Heart right ventricle (tissue), 16 donors: ENCODE data around the gene MMUT. TPM values are rescaled to one million over a fixed set of nuclear protein-coding genes. Genes with fewer than 3 reads are reported as not detected.
"Not testable (repeated sequence)": the region's sequence is repeated elsewhere in the genome, so short reads cannot be mapped to it uniquely, and the experiment has no call there.

Source experiments
- ATAC-seq, 8 donors: fragments of 200-7000 bp; cut with Tn5 transposase; one replicate each; pipeline ENCODE4 v1.9.1; 2020; ENCODE audit warnings: mild to moderate bottlenecking in 8 of 8, moderate library complexity in 8 of 8, moderate number of reproducible peaks in 1 of 8
- DNase-seq, 2 donors: peaks; one replicate each; pipeline ENCODE4 v3.0.0-alpha.2; 2020
- H3K27ac ChIP-seq, 10 donors: fragments of 200-600 bp; sonication (generic) in 2 of 10; one replicate each; pipeline versions ENCODE4 v1.5.0 to v1.8.0; 2020 to 2022; ENCODE audit warnings: mild to moderate bottlenecking in 3 of 10
- H3K27me3 ChIP-seq, 7 donors: fragments of 200-600 bp; one replicate each; pipeline ENCODE4 v1.8.0; 2021 to 2022; ENCODE audit warnings: mild to moderate bottlenecking in 2 of 7
- H3K36me3 ChIP-seq, 9 donors: fragments of 200-600 bp; sonication (generic) in 1 of 9; one replicate each; pipeline versions ENCODE4 v1.5.0 to v1.8.0; 2020 to 2022; ENCODE audit warnings: mild to moderate bottlenecking in 2 of 9
- H3K4me1 ChIP-seq, 9 donors: fragments of 200-600 bp; sonication (generic) in 1 of 9; one replicate each; pipeline versions ENCODE4 v1.5.0 to v1.8.0; 2020 to 2022; ENCODE audit warnings: mild to moderate bottlenecking in 4 of 9
- H3K4me3 ChIP-seq, 10 donors: fragments of 200-600 bp; sonication (generic) in 2 of 10; one replicate each; pipeline versions ENCODE4 v1.5.0 to v1.8.0; 2020 to 2022; ENCODE audit warnings: mild to moderate bottlenecking in 7 of 10, moderate library complexity in 2 of 10
- H3K9me3 ChIP-seq, 11 donors: fragments of 200-600 bp in 10 of 11; sonication (generic) in 2 of 11; one replicate each; pipeline versions ENCODE4 v1.5.0 to v1.8.0; 2013 to 2022; ENCODE audit warnings: mild to moderate bottlenecking in 2 of 11, control low read depth in 1 of 11, moderate library complexity in 1 of 11
- CTCF ChIP-seq, 9 donors: fragments of 200-600 bp; sonication (generic) in 2 of 9; IDR thresholded peaks; one replicate each; pipeline versions ENCODE4 v1.5.0 to v1.8.0; 2021 to 2022; ENCODE audit warnings: antibody characterized with exemption in 9 of 9, mild to moderate bottlenecking in 5 of 9, moderate library complexity in 1 of 9
- WGBS, 2 donors: extraction: QIAGEN DNeasy Blood & Tissue Kit; methylation state at CpG; one replicate each; pipeline ENCODE4 v1.1.7; 2013; ENCODE audit warnings: inconsistent platforms in 1 of 2; 5-methylcytosine and 5-hydroxymethylcytosine counted together
- intact Hi-C, 10 donors: fragments of 100-400 bp; cut with DNase I; formaldehyde crosslinking; loops; one replicate each; pipeline versions ENCODE4 v1.11.1 to v1.14.2; 2022
- polyA plus RNA-seq, 2 donors: library from polyadenylated mRNA; stranded (reverse); fragments of 200-250 nt; gene quantifications; one replicate each; pipeline ENCODE4 v1.2.3, GENCODE V29; 2013
- total RNA-seq, 10 donors: library from RNA; stranded (reverse); fragmentation: NEBNext Ultra II Directional in 3 of 10; extraction: Animal tissue kit (Norgen Biotek cat#: 25700) in 3 of 10; gene quantifications; one replicate each; pipeline versions ENCODE4 v1.2.1 to v1.2.4, GENCODE V29; 2021 to 2023
- donor health status: Arrhythmogenic right ventricular cardiomyopathy.
- donor health status: ischemic (EF 13 %, LVEDD 7.1; RV severe dilation, severe dysfunction).
- donor health status: healthy with polysubstance abuse.
- donor health status: DM: no; HTN: yes; CAD: no.
- donor health status: DM: no; HTN: no; CAD: no.
- donor health status: ischemic (EF 25% LVEDD 6.9; RV normal size, moderate dysfunction).
- donor health status: ischemic (EF 25% LVEDD 5.7; RV mildly dilated, moderate dysfunction).
- donor health status: healthy.
- donor health status: DM: yes; HTN: yes; CAD: no.
- donor health status: Ischemic cardiomyopathy.
- donor health status: ischemic (EF 35%, LVEDD 5.7; RV mildly dilated, moderate dysfunction).
- donor health status: nonischemic (EF 11% LVEDD 7.7; RV severe dilation, severe dysfunction).
- donor health status: DM: yes; HTN: yes; CAD: no.
- donor health status: PGD.
- donor health status: ischemic (EF 29% LVEDD 5.4; RV normal size, mild dysfunction).
- donor health status: nonischemic (EF 23%, LVEDD 6.1; RV moderate dilation, normal function).

Gene MMUT
- total and polyA plus RNA-seq, 12 donors: 9.4 to 45.8 (median 38.0) TPM

- H3K4me3 ChIP-seq: no peak within 1 kb of the TSS
- H3K27ac ChIP-seq: no peak within 1 kb of the TSS
- ATAC-seq (no peak), DNase-seq (no peak)
- no peaks in the 10 kb centered on the region for H3K36me3 ChIP-seq
- no peaks in the 10 kb centered on the region for H3K4me1 ChIP-seq
- H3K27me3 ChIP-seq: peaks cover 0 to 16% (median 0%) of the 10 kb centered on the region in 7 donors
- intact Hi-C loops: no loop called here
- WGBS, 2 donors: 43 to 76% methylated on average over 2 of the region's 2 CpGs
- no peaks in the 10 kb centered on the region for H3K9me3 ChIP-seq
- no peak for TF ChIP-seq CTCF (IDR thresholded peaks at IDR 0.05)
Measured at GRCh38 chr6:49499623-49500022, 36.6 kb upstream of the MMUT start, which contains the start of gene GLYATL3. Gene GLYATL3, plus strand, starts transcription at chr6:49499923. Its CDS starts 12,068 bp downstream, at chr6:49511991.

GRCh38 chr6:49499126-49499525, 36.1 kb upstream of the MMUT start:
- ATAC-seq: no peak
- peaks cover 0 to 16% (median 0%) of the 10 kb centered on the region in 7 donors for H3K27me3 ChIP-seq
- no peak for DNase-seq
- no peak for TF ChIP-seq CTCF (IDR thresholded peaks at IDR 0.05)
- H3K27ac ChIP-seq: no peak overlapping the region
- no peak overlapping the region for H3K4me3 ChIP-seq
- no peaks in the 10 kb centered on the region for H3K36me3 ChIP-seq
- no peaks in the 10 kb centered on the region for H3K9me3 ChIP-seq
- intact Hi-C loops: no loop called here
- WGBS, 2 donors: 84 to 85% methylated on average over 1 of the region's 1 CpG
- no peaks in the 10 kb centered on the region for H3K4me1 ChIP-seq

DNA sequence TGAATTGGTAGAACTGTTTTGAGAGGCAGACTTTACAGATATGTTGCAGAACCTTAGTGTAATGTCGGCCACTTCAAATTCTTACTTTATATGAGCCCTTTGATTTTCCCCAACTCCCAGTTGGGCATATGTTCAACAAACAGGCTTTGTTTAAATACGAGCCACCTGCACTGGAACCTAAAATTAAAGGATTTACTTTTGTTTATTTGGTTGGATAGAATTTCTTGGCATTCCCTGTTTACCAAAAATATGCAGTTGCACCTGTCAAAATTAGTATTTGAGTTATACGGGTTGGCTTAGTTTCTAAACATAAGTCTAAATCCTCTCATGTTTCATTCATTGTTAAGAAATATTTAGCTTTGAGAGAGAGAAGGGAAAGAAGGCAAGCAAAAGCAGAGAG, 34.3 kb upstream of the MMUT start:
- 86 to 90% methylated on average over 3 of the region's 3 CpGs for WGBS, 2 donors
- H3K27ac ChIP-seq: no peak overlapping the region
- H3K27me3 ChIP-seq: peaks cover 0 to 16% (median 0%) of the 10 kb centered on the region in 7 donors
- H3K4me1 ChIP-seq: no peaks in the 10 kb centered on the region
- ATAC-seq (no peak), DNase-seq (no peak)
- no peaks in the 10 kb centered on the region for H3K9me3 ChIP-seq
- H3K36me3 ChIP-seq: peaks cover 0 to 16% (median 0%) of the 10 kb centered on the region in 9 donors
- no peak overlapping the region for H3K4me3 ChIP-seq
- TF ChIP-seq CTCF (IDR thresholded peaks at IDR 0.05): no peak
- intact Hi-C loops: no loop called here

GRCh38 chr6:49490633-49491032, 27.6 kb upstream of the MMUT start:
- ATAC-seq (no peak), DNase-seq (no peak)
- WGBS, 2 donors: 96 to 97% methylated on average over 4 of the region's 4 CpGs
- TF ChIP-seq CTCF (IDR thresholded peaks at IDR 0.05): no peak
- H3K27ac ChIP-seq: no peak overlapping the region
- H3K9me3 ChIP-seq: no peaks in the 10 kb centered on the region
- H3K27me3 ChIP-seq: no peaks in the 10 kb centered on the region
- no peak overlapping the region for H3K4me3 ChIP-seq
- no peaks in the 10 kb centered on the region for H3K4me1 ChIP-seq
- intact Hi-C loops: no loop called here
- H3K36me3 ChIP-seq: peaks cover 0 to 62% (median 10%) of the 10 kb centered on the region in 9 donors

GRCh38 chr6:49483380-49483779, 20.3 kb upstream of the MMUT start:
- DNase-seq, H3K27me3 ChIP-seq, intact Hi-C loops, H3K4me1 ChIP-seq, H3K9me3 ChIP-seq, H3K27ac ChIP-seq, ATAC-seq, H3K4me3 ChIP-seq: not testable (repeated sequence)
- WGBS, 2 donors: 95% methylated on average over 14 of the region's 14 CpGs
- H3K36me3 ChIP-seq: peaks cover 0 to 17% (median 0%) of the 10 kb centered on the region in 9 donors

DNA sequence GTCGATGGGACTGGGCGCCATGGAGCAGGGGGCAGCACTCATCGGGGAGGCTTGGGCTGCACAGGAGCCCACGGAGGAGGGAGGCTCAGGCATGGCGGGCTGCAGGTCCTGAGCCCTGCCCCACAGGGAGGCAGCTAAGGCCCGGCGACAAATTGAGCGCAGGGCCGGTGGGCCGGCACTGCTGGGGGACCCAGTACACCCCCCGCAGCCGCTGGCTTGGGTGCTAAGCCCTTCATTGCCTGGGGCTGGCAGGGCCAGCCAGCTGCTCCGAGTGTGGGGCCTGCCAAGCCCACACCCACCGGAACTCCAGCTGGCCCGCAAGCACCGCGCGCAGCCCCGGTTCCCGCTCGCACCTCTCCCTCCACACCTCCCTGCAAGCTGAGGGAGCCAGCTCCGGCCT, 18.8 kb upstream of the MMUT start:
- WGBS, 2 donors: 99% methylated on average over 21 to 22 of the region's 22 CpGs
- H3K36me3 ChIP-seq: peaks cover 0 to 13% (median 0%) of the 10 kb centered on the region in 9 donors
- DNase-seq, H3K27ac ChIP-seq, H3K4me1 ChIP-seq, H3K9me3 ChIP-seq, intact Hi-C loops, ATAC-seq, H3K4me3 ChIP-seq, H3K27me3 ChIP-seq: not testable (repeated sequence)
